RPMI8226 (cell line): ENCODE results near the gene CD93.

Experiments
- DNase-seq: peaks from one replicate; pipeline ENCODE4 v3.0.0-alpha.2; 2015

CD93 gene

DNA sequence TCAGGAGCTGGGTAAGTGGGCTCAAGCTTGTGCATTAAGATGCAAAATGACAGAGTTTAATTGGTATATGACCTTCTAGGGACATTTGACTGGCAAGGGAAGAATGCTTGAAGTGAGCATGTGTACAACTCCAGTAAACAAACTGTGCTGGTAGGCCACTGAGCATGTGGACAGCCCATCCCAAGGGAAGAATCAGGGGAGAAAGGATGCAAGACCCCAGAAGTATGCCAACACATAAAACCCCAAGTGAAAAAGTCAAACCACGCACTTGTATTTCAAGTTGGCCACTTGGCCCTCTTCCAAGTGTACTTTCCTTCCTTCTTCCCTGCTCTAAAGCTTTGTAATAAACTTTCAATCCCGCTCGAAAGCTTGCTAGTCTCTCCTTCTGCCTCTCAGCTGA is 26.3 kb downstream of the CD93 start:
- no peak for DNase-seq

- no peak for DNase-seq
Measured at GRCh38 chr20:23059001-23059400, 27.1 kb downstream of the CD93 start.

GRCh38 chr20:23058240-23058639 is 27.9 kb downstream of the CD93 start:
- no peak for DNase-seq

DNA sequence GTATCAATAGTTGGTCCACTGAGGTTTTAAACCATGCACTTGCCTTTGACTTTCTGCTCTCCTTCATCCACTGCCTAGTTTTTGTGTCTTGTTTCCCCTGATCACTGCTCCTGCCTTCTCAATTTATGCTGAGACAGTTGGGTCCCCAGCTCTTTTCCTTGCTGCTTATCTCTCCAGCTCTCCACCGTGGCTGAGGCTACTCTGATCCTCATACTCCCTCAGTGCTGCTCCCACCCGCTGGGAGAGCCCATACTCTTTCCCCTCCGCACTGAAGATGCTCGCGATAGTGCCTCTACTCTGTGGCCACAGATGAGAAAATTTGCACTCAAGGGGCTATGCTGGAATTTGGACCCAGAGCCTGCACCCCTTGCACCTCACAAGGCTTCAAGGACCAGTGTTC is 33.2 kb downstream of the CD93 start:
- no peak for DNase-seq

DNA sequence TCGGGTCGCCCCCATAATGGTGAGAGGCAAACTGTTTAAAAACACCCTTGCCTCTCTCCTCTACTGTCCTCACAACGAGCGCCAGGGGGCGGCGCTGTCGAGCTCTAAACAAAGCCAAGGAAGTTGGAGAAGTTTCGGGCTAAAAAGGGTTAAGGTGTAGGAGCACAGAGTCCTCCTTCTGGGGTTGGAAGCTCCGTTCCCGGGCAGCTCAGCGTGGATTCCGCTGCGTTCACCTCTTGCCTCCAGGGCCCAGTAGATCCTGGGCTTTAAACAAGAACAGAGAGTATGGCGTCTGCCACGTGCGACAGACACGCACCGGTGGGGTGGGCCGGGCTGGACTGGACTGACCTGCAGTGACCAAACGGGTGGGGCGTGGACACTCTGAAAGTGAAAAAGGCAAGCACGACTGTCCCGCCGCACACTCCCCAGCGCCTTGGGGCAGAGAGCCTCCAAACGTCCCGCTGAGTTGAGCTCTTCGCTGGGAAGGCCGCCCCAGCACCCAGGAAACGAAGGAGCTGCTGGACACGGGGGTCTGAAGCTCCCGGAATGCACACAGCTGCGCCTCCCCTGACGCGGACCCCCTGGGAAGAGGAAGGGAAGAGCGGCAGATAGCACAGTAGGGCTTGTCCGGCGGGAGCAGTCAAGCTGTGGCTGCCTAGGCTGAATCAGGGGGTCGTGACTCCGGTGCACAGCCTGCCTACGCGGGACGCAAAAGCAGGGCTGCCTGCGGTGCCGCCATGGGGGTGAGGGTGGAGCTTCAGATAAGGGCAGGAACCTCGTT is 35.1 kb downstream of the CD93 start:
- DNase-seq: peak; percentile 66

- DNase-seq: peak; percentile 18
Measured at GRCh38 chr20:23050076-23050838, 35.9 kb downstream of the CD93 start.

DNA sequence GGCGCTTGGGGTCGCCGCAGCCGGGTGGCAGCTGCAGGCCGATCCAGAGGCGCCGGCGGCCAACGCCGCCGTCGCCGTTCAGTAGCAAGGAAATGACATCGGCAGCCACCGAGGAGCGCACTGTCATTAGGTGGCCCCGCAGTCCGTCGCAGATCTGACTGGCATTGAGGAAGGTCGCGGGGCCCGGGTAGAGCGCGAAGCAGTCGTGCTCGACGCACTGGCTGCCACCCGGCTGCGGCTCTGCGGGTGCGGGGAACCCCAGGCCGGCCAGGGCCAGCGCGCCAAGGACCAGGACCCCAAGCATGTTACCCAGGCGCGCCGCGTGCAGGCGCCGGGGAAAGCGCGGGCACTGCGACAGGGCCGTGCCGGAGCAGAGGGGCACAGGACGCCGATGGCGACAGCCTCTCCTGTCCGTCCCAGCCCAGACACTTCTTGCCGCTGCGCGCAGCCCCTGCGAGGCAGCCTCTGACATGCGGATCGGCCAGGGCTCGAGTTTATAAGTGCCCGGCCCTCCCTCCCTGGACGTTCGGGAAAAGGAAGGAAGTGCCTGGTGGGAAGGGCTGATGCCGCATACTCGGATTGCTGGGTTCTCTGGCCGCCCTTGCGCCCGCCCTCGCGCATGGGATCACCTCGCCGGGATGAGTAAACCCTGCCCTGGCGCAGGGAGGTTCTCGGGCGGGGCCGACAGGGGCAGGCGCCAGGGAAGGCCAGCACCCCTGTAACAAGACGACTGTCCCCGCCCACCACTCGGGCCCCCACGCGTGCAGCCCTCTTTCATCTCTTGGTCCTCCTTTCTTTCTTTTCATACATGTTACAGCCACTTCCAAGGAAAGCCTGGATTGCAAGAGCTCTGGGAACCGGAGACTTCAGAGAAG is 36.7 kb downstream of the CD93 start, which contains the start of gene THBD:
THBD (minus strand) TSS at position 472 of the 875 bp plus-strand sequence; CDS start at position 304, 168 bp downstream.
- DNase-seq: peak; percentile 31

GRCh38 chr20:23048283-23049200 is 37.6 kb downstream of the CD93 start:
- peak; percentile 78 for DNase-seq

GRCh38 chr20:23047738-23048214 is 38.3 kb downstream of the CD93 start:
- DNase-seq: peak; percentile 55

- DNase-seq: no peak
Measured at GRCh38 chr20:23047001-23047737, 39.0 kb downstream of the CD93 start.

- DNase-seq: no peak
Measured at GRCh38 chr20:23046431-23046830, 39.7 kb downstream of the CD93 start.

DNA sequence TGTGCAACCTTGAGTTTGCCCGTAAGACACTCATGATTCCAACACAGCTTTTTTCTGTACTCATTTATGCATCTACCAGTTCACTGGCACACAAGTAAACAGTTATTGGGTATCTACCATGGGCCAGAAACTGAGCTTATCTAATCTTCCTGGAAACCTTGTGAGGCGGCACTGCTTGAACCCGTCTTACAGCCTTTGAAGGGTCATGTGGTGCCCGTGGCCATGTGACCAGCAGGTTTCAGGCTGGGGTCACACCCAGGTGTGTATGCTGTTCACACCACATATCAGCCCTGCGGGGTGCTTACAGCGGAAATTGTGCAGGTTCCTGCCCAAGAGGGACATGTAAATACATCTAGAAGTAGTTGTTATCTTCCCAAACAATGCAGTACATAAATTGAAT is 42.7 kb downstream of the CD93 start:
- DNase-seq: peak; percentile 68

DNA sequence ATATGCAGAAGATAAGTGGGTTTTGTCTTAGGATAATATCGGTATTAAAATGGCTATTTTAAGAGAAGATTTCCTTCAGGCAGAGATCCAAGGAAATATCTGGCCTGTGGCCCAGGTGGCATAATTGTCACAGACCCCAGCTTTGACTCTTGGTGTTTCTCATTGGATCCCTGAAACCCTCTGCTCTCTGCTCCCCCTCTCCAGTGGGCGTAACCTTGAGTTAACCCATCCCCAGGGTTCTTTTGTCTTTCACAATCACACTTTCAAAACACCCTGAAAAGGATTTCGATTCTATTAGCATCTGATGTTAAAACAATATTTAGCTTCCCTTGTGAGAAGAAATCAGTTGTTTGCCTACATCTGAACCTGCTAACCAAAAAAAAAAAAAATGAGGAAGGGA is 43.9 kb downstream of the CD93 start:
- DNase-seq: no peak

DNA sequence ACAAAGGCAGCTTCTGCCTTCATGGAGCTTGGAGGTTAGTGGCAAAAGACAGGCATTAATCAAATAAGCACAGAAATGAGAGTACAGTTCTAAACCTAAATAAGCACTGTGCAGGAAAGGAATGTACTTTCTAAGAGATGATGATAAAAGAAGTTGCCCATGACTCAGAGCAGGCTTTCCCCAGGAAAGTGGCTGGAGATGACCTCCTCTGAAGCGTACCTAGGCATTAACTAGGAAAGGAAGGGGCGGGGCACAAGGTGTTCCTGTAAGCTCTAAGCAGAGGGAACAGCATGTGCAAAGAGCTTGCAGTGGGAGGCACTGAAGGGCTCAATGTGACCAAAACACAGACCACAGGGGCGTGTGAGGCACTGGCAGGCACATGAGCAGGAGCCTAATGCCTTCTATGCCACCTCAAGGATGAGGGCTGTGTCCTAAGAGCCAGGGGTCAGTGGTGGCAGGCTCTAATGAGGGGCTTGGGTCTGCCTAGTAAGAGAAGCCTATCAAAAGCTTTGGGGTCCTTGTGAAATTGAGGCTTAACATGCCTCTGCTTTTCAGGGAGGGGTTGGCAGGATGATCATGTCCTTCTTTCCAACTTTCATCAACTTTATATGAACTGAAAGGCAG is 46.1 kb downstream of the CD93 start:
- DNase-seq: no peak

DNA sequence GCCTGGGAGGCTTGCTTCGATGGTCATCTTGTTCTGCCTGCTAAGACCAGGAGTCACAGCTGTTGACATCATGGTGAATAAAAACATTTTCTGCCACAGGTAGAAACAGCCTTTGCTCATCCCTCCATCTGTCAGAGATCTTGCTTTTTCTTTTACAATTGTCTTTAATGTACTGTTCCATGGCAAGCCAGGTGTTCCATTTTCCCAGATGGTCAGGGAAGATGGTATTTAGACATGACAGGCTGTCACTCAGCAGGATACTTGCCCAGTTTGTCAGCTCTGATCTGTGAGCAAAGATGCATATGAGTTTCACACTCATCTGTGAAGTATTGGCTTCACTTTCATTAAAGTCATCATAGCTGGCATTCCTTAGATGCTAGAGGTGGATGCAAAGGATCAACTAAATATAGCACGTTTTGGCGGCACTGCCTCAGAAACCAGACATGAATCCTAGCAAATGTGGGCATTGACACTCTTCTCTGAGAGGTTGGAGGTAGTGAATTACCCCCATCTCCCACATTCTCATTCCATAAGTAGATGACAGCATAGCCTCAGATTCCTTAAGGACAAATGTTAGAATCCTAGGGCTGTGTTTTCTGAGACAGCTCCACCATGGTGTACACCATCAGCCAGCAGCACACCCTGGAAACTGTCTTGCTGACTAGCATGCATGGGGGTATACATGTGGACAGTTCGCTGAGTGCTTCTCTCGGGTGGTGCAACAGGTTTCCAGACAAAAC is 46.8 kb downstream of the CD93 start:
- no peak for DNase-seq

- DNase-seq: no peak
Measured at GRCh38 chr20:23037017-23037481, 49.1 kb downstream of the CD93 start.

GRCh38 chr20:23036371-23036770 is 49.8 kb downstream of the CD93 start:
- DNase-seq: no peak

DNA sequence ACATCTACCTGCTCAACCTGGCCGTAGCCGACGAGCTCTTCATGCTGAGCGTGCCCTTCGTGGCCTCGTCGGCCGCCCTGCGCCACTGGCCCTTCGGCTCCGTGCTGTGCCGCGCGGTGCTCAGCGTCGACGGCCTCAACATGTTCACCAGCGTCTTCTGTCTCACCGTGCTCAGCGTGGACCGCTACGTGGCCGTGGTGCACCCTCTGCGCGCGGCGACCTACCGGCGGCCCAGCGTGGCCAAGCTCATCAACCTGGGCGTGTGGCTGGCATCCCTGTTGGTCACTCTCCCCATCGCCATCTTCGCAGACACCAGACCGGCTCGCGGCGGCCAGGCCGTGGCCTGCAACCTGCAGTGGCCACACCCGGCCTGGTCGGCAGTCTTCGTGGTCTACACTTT is 50.4 kb downstream of the CD93 start:
- DNase-seq: no peak

GRCh38 chr20:23034721-23035671 is 51.1 kb downstream of the CD93 start, which contains the start of gene SSTR4:
TSS of gene SSTR4 (plus strand) at chr20:23035312. CDS start at chr20:23035484, 172 bp downstream.
- DNase-seq: no peak
